Thyroid gland (tissue), 4 donors: ENCODE measurements around the gene PUS7L. TPM values are rescaled to one million over a fixed set of nuclear protein-coding genes. Genes with fewer than 3 reads are reported as not detected.

Experiments
- DNase-seq, 2 donors: peaks; one replicate each; pipeline ENCODE4 v3.0.0-alpha.2; 2019
- H3K27ac ChIP-seq, 3 donors: fragments of 200-600 bp; sonication (generic); 1 replicate in 2 of 3; 2 replicates in 1 of 3; pipeline ENCODE4 v1.5.1; 2016 to 2019; ENCODE audit warnings: mild to moderate bottlenecking in 1 of 3, moderate library complexity in 1 of 3
- H3K27me3 ChIP-seq: fragments of 200-600 bp; sonication (generic); one replicate; pipeline ENCODE4 v1.5.1; 2019
- H3K36me3 ChIP-seq, 2 donors: fragments of 200-600 bp; sonication (generic); one replicate each; pipeline ENCODE4 v1.5.1; 2016 to 2019
- H3K4me1 ChIP-seq, 2 donors: fragments of 200-600 bp; sonication (generic); one replicate each; pipeline ENCODE4 v1.5.1; 2017 to 2019
- H3K4me3 ChIP-seq, 3 donors: fragments of 200-600 bp; sonication (generic); replicated peaks in 1 of 3; 1 replicate in 2 of 3; 2 replicates in 1 of 3; pipeline ENCODE4 v1.5.1; 2016; ENCODE audit warnings: mild to moderate bottlenecking in 1 of 3
- H3K9me3 ChIP-seq: fragments of 200-600 bp; sonication (generic); one replicate; pipeline ENCODE4 v1.5.1; 2017
- CTCF ChIP-seq, 6 experiments: fragments of 200-600 bp in 3 of 6; fragments of 450-650 bp in 3 of 6; sonication (generic) in 3 of 6; IDR thresholded peaks; one replicate each; pipeline ENCODE4 v1.5.1; 2016 to 2019; ENCODE audit warnings: antibody characterized with exemption in 6 of 6, mild to moderate bottlenecking in 2 of 6, inconsistent platforms in 1 of 6, moderate library complexity in 1 of 6
- POLR2A ChIP-seq, 2 donors: fragments of 450-650 bp; IDR thresholded peaks; one replicate each; pipeline ENCODE4 v1.6.1; 2017; ENCODE audit warnings: antibody characterized with exemption in 2 of 2, mild to moderate bottlenecking in 2 of 2, moderate library complexity in 1 of 2
- WGBS, 2 donors: methylation state at CpG; one replicate each; pipeline ENCODE4 v1.1.5; 2017; 5-methylcytosine and 5-hydroxymethylcytosine counted together
- intact Hi-C: fragments of 100-400 bp; cut with DNase I; formaldehyde crosslinking; loops from one replicate; pipeline ENCODE4 v1.15.1; 2023
- total RNA-seq, 4 donors: library from RNA; depleted of rRNA; stranded (reverse); fragments of >200 nt; gene quantifications; one replicate each; pipeline ENCODE4 v1.2.3, GENCODE V29; 2016

Gene PUS7L
- total RNA-seq, 4 donors from 2014 or later = 12.1 to 23.0 (median 17.3) TPM

GRCh38 chr12:43805149-43805859, 46.7 kb upstream of the PUS7L start:
- Histone ChIP-seq H3K4me3 (peak overlapping the region; percentile 75 to 99 (median 89)), H3K27ac (peak overlapping the region; percentile 96 to 99 (median 96)), H3K9me3 (peaks cover 5% of the 10 kb centered on the region), H3K36me3 (peaks cover 9 to 22% of the 10 kb centered on the region in 2 donors), H3K27me3 (no peaks in the 10 kb centered on the region), H3K4me1 (peaks cover 6 to 10% of the 10 kb centered on the region in 2 donors)
- DNase-seq = no peak
- TF ChIP-seq CTCF (IDR thresholded peaks at IDR 0.05) (no peak), POLR2A (IDR thresholded peaks at IDR 0.05) (no peak)
- 7 to 8% methylated on average over 20 of the region's 20 CpGs for WGBS, 2 donors
- intact Hi-C loops = no loop called here

DNA sequence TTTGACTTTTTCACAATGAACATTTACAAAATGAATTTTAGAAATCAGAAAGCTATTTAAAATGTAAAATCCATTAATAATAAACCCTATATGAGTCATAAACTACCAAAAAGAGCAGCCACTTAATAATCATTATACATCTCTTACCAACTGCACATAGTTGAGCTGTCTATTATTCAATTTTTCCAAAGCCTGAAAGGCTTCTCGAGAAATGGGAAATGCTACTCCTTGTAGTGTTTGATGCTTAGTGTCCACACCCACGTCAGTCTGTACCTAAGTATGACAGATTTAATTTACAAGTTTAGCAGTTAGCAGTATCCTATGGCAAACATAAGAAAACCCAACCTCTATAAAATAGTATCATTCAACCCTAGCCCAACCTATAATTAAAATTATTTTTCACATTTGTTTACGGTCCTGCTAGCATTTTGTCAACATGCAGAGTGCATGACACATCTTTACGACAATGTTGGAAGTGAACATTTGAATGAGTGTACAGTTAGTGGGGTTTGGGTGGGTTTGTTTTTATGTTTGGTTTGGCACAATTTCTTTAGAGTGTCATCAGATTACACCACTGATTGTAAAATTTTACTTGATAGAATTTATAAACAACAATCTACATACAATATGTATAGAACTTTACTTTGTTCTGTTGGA, 39.1 kb upstream of the PUS7L start:
- Histone ChIP-seq H3K36me3 (peaks cover 48 to 58% of the 10 kb centered on the region in 2 donors), H3K9me3 (no peaks in the 10 kb centered on the region), H3K4me3 (no peak overlapping the region), H3K27ac (no peak overlapping the region), H3K4me1 (no peaks in the 10 kb centered on the region), H3K27me3 (no peaks in the 10 kb centered on the region)
- WGBS, 2 donors = 84 to 90% methylated on average over 4 of the region's 4 CpGs
- DNase-seq = no peak
- intact Hi-C loops = no loop called here
- no peak for TF ChIP-seq POLR2A (IDR thresholded peaks at IDR 0.05)
- no peak for TF ChIP-seq CTCF (IDR thresholded peaks at IDR 0.05)

DNA sequence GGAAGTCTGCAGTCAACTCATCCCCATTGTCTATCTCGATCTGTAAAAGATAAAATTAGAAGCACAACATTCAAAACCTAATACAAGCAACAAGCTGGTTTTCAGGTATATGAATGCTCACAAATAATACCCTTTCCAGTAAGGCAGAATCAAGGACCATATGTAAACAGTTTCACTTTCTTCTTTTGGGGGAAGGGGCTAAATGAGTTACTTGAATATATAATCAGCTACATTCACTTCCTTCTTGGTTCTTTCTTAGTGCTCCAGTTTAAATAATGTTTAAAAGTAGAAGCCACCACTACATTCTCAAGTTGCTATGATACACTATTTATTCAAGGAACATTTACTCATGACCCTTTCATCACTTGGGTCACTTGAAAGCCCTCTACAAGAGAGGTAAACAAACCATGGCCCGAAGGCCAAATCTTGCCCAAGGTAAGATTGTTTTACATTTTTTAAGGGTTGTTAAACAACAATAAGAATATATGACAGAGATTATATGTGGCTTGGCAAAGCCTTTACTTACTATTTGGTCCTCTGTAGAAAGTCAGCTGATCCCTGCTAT, 37.2 kb upstream of the PUS7L start:
- 72 to 76% methylated on average over 2 of the region's 2 CpGs for WGBS, 2 donors
- no peak for DNase-seq
- peaks cover 44 to 46% of the 10 kb centered on the region in 2 donors for H3K36me3 ChIP-seq
- intact Hi-C loops = no loop called here
- H3K4me1 ChIP-seq = no peaks in the 10 kb centered on the region
- no peak overlapping the region for H3K27ac ChIP-seq
- TF ChIP-seq CTCF (IDR thresholded peaks at IDR 0.05) (no peak), POLR2A (IDR thresholded peaks at IDR 0.05) (no peak)
- H3K4me3 ChIP-seq = no peak overlapping the region
- no peaks in the 10 kb centered on the region for H3K9me3 ChIP-seq
- H3K27me3 ChIP-seq = no peaks in the 10 kb centered on the region

GRCh38 chr12:43789941-43790340, 31.4 kb upstream of the PUS7L start:
- no peaks in the 10 kb centered on the region for H3K4me1 ChIP-seq
- no peak overlapping the region for H3K4me3 ChIP-seq
- intact Hi-C loops = no loop called here
- H3K27me3 ChIP-seq = no peaks in the 10 kb centered on the region
- no peak overlapping the region for H3K27ac ChIP-seq
- no peaks in the 10 kb centered on the region for H3K9me3 ChIP-seq
- peaks cover 5 to 18% of the 10 kb centered on the region in 2 donors for H3K36me3 ChIP-seq
- peak; percentile 49 to 54 for DNase-seq
- TF ChIP-seq CTCF (IDR thresholded peaks at IDR 0.05) = no peak
- no peak for TF ChIP-seq POLR2A (IDR thresholded peaks at IDR 0.05)
